ENCODE measurements around the gene MATN3.
"Not testable (repeated sequence)": the region's sequence is repeated elsewhere in the genome, so short reads cannot be mapped to it uniquely, and the experiment has no call there.

Gene MATN3

GRCh38 chr2:20012282-20013125 lies at the start of gene MATN3:
Gene MATN3 (minus strand): TSS chr2:20012668. CDS start chr2:20012631, 37 bp downstream.
- no peak for DNase-seq

- DNase-seq: no peak
Observed at GRCh38 chr2:20061940-20062339, 49.5 kb upstream of the MATN3 start.

DNA sequence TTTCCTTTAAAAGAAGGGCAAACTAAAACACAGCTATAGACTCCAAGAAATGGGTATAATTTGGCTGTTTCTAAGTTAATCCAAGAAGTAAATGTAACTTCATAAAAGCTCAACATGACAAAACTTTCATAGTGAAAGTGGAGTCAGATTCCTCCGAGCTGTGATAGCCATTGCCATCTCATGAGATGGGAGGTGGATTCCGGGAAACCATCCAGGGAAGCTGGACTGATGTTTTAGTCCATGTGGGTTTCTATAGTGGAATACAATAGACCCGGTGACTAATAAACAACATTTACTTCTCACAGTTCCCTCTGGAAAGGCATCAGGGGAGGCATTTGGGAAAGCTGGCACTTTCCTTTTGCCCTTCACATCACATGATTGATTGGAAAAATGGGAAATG lies 49.0 kb upstream of the MATN3 start:
- no peak for DNase-seq

DNA sequence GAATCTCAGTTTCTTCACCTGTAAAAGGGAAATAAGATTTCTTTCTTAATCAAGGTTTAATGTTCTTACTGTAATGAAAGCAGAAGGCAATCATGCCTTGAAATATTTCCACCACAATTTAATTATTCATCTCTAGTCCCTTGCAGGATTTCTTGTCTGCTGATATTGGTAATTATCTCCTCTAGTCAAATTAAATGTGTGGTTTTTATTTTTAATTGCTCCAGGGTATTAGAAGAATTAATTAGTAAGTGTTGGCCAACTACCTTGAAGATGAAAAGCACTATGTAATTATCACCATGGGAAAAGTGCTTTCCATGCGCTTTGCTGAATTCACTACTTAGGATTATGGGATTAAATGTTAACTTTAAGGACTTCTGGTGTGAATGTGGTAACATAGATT lies 47.6 kb upstream of the MATN3 start:
- no peak for DNase-seq

GRCh38 chr2:20057268-20057667 lies 44.8 kb upstream of the MATN3 start:
- DNase-seq: no peak

GRCh38 chr2:20054931-20055330 lies 42.5 kb upstream of the MATN3 start:
- DNase-seq: no peak

GRCh38 chr2:20054119-20054518 lies 41.7 kb upstream of the MATN3 start:
- DNase-seq: no peak

GRCh38 chr2:20052861-20053281 lies 40.4 kb upstream of the MATN3 start:
- no peak for DNase-seq

DNA sequence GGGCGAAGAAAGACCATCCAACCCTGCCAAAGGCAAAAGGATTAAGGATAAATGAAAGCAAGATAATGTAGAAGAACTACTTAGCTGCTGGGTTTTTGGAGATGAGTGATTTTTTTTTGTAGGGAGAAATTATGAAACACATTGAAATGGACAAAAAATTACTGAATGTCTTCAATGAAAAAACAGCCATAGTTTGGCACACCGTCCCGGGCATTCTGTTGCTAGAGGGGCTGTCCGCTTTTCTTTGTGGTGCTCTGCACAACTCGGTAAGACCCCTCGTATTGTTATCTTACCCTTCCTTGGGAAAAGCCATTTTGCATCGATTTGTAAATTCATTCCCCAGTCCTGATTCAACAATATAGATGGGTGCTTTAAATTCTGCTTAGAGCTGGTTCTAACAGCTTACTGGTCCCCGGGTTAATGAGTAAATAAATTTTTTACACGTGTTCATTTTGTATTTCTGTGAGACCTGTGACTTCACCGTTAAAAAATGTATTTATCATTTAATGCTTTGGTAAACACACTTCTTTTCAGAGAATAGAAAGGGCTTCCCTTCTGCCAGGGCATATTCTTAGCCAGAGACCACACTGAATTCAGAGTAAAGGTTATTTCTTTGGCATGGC lies 39.9 kb upstream of the MATN3 start:
- DNase-seq: no peak

GRCh38 chr2:20051532-20052228 lies 39.2 kb upstream of the MATN3 start, which contains the start of gene LAPTM4A:
Gene LAPTM4A (minus strand): TSS chr2:20051628. CDS start chr2:20051520, 108 bp downstream.
- peak; percentile 98 for DNase-seq

- DNase-seq: no peak
Observed at GRCh38 chr2:20050646-20051531, 38.4 kb upstream of the MATN3 start.

DNA sequence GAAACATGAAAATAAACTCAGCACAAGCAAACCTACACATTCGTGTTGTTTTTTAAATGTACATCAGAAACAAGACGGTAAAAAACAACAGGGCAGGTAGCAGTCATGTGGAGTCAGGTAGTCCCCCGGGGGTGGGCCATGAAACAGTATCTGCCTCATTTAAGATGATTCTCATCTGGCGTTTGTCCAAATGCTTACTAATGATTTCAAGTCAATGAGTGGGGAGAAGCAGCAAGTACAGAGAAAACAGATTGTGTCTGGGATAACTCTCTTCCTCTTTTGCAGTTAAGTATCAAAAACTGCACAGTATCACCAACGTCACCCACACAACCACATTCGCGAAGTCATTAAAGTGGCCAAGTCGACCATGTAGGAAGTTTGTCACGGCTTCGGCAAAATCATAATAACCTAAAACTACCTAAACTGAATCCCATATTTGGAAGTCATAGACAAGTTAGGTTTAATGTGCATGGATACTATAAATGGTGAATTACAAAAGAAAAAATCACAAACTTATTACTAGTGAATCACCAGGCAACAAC lies 37.7 kb upstream of the MATN3 start:
- DNase-seq: peak; percentile 66

DNA sequence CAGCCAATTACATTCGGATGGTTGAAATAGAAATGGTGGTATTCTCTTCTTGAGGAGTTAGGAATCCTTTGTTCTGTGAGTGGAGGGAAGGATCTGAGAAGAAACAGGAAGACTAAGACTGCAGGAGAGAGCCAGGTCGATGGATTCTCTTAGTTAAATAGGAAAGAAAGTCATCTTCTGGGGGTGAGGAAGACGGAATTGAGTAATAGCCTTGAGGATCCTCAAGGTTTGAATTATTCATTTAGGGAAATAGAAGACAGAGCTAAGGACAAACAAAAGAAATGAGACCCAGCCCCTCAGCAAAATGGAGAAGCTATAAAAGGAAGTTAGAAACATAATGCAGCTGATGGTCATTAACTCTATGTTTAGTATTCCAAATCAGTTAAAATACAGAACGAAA lies 37.2 kb upstream of the MATN3 start:
- peak; percentile 40 for DNase-seq

DNA sequence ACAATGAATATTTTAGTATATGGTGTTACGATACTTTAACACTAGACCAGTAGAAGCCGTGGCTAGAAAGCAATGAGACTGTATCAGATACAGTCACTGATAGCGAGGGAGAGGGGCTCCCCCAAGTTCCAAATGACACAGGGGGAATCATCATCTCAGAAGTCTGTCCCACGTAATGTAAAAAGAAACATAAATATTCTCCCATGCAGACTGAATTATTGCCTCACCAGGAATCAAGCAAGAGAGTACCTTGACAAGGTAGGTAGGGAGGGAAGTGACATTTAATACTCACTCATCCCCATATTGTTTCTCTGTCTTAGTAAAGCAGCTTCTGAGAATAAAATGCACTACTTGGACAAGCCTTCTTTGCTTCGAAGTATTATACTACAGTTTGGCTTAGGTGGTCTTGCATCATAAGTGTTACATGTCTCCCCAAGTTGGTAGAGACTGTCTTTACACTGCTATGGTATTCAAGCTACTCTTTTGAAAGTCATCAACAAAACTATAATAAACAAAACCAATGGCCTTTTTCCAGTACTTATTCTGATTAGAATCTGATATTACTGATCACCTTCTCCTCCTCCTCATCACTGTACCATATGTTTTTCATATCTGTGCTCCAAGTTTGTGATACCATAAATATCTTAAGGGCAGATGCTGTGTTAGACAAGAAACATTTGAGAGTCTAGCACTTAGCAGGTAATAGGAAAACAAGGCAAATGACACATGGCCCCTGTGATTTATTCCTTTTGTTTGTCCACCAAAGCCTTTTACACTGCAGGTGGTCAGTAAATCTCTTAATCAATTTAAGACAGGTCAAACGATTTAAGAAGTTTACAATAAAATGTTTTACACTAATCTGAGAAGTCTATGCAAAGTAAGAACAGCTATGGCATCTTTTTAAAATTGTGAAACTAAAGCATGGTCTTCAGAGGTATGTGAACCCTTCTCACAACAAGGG lies 36.3 kb upstream of the MATN3 start:
- no peak for DNase-seq

DNA sequence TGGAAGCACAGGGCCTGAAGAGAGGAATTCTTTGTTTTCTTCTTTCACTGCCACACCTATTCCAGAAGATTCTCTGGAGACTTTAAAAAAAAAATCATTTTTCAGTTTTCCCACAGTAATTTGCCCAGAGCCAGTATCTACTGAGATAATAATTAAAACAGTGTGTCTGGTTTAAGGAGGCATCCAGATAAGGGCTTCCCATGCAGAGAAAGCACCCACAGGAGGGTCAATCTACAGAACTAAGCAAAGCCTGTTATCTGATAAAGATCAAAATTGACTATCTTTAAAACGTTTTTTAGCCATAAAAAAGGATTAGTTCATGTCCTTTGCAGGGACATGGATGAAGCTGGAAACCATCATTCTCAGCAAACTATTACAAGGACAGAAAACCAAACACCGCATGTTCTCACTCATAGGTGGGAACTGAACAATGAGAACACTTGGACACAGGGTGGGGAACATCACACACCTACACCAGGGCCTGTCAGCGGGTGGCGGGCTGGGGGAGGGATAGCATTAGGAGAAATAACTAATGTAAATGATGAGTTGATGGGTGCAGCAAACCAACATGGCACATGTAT lies 33.3 kb upstream of the MATN3 start:
- not testable (repeated sequence) for DNase-seq

- no peak for DNase-seq
Observed at GRCh38 chr2:20044778-20045177, 32.3 kb upstream of the MATN3 start.

DNA sequence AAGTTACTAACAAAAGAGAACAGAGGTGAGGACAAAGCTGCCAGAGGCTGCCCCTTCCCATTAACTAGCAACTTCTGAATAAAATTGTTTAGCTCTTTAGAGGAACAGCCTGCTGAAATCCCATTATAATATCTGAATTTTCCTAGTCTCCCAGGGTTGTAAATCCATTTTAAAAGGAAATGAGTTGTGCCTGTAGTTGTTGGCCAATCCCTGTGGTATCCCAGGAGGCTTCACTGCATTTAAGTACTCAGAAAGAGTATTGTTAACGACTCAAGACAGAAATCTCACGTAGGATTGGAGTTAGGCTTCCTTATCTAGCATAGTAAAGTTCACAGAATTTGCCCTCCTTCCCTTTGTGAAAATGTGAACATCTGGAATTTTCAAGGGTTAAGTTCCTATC lies 30.1 kb upstream of the MATN3 start:
- no peak for DNase-seq

DNA sequence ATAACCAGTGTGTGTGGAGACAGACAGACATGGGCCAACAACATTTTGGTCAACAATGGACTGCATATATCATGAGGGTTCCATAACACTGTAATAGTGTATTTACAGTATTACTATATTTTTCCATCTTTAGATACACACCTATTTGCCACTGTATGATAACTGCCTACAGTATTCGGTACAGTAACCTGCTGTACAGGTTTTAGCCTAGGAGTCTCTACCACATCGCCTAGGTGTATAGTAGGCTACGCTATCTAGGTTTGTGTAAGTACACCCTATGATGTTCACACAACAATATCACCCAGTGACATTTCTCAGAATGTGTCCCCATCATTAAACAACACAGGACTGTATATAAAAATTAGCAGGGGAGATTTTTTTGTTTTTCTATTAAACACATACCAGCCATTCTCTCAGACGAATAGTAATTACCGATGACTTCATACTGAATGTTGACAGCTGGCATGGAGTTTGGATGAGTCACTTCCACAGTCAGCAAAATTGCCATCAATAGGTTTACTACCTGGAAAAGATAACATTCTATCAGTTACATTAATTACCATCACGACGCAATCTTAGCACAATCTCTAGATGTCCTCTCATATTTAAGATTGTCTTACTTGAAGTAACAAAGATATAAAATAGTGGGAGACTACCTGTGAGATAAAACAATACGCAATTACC lies 28.2 kb upstream of the MATN3 start:
- no peak for DNase-seq

- DNase-seq: no peak
Observed at GRCh38 chr2:20037660-20038059, 25.2 kb upstream of the MATN3 start.
